Fibroblast of skin of abdomen (primary cell): ENCODE measurements around the gene PSD2.

Source experiments
- DNase-seq: peaks from one replicate; pipeline ENCODE4 v3.0.0-alpha.2; 2013

Gene PSD2

DNA sequence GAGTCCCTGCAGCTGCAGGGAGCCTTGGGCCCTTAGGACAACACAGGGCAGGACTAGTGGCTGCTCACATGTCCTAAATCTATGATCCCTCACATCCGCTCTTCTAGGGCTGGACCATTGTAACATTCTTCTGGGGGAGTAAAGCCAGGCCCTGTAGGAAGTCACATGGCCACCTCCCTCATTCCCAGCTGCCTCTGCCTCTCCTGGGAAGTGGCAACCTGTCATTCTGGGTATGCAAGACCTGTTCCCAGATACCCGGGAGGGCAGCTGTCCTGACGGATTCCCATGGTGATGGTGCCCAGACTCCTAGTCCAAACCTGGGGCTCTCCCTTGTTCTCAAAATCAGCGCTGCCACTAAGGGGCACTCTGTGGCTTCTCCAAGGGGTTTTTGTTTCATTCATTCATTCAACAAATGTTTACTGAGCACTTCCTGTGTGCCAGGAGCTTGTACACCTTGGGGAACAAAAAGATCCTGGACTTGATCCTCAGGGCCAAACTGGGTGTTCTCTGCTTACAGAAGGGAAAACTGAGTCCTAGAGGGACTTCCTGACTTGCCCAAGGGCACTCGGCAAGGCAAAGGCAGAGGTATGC lies 85.6 kb downstream of the PSD2 start:
- no peak for DNase-seq

DNA sequence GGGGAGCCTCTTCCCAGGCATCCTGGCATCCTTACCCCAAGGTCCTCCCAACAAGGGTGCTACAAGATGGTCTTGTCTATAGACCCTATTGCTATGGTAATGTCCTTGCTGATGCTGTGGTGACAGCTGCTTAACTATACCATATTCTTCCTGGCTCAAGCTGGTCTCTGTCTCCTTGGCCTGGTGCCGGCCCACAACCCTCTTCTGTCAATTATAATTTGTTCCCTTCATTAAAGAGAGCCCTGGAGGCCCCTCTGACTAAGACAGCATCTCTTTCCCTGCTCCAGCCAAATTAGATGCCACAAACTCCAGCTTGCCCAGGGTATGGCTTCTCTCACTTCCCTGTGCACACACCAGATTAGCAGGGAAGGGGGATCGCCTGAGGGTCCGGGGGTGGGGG lies 86.7 kb downstream of the PSD2 start:
- no peak for DNase-seq

DNA sequence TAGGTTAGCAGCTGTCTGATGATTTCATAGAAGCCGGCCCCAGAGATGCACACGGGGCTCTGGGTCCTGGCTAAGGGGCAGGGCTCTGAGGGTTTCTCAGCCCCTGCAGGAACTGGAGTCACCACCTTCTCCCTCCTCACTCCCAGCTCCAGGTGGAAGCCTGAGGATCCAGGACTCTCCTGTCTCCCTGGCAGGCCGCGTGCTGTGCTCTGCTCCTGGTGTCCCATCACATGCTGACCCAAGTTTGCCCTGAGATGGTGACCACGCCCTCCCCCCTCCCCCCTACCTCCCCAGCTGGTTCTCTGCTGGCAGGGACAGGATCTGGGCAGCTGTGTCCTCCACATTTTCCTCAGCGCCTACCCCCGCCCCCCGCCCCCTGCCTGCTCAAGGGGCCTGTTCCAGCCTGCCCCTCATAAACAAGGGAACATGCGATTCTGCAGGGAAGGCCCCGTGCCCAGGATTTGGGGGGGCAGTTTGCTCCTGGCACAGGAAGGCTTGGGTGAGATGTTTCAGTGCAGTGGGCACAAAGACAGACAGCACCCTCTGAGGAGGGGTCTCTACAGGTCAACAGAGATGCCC lies 87.4 kb downstream of the PSD2 start:
- no peak for DNase-seq

DNA sequence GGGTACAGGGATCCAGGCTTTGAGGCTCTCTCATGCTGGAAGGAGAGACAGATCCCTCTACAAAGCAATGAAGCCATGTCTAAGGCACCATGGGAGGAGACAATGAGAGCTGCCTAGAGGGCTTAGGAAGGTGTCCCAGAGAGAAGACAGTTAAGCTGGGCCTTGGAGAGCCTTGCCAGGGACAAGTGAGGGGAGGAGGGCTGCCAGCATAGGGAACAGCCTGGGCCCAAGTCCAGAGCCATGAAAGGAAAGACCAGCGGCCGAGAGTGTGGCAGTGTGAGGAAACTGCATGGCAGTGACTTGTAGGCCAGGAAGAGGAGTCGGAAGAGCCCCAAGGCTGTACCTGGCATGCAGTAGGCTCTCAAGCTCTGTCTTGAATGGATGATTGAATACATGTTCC lies 88.5 kb downstream of the PSD2 start:
- DNase-seq: no peak

DNA sequence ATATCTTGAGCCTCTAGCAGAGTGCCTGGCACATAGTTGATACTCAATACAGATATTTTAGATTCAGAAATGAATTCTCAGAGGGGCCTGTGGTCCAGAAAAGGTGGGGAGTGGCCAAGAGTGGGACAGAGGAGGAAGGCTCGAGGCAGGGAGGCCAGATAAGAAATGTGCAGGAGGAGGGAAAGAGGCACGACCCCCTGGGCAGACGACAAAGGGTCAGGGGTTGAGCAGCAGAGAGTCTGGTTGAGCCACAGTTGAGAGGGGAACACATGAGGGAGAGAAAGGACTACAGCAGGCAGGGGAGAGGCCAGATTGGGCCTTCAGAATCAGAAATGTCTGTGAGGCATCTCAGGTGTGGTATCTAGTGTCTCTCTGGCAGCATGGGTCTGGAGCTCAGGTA lies 89.1 kb downstream of the PSD2 start:
- DNase-seq: no peak

GRCh38 chr5:139885172-139885856 lies 89.7 kb downstream of the PSD2 start:
- no peak for DNase-seq

DNA sequence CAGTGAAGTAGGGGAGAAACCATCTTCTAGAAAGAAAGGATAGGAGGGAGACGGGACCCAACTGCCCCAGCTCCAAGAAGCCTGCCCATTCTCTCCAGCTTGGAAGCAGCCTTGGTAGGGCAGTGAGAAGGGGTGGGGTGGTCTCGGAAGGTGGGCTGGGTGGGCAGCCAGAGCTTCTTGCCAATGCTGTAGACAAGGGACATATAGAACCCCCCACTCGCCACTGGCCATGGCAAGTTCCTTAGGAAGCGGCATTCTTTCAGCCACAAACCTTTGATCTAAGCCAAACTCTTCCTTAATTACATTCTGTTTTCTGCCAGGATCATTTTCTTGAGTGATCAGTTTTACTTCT lies 90.2 kb downstream of the PSD2 start:
- no peak for DNase-seq

DNA sequence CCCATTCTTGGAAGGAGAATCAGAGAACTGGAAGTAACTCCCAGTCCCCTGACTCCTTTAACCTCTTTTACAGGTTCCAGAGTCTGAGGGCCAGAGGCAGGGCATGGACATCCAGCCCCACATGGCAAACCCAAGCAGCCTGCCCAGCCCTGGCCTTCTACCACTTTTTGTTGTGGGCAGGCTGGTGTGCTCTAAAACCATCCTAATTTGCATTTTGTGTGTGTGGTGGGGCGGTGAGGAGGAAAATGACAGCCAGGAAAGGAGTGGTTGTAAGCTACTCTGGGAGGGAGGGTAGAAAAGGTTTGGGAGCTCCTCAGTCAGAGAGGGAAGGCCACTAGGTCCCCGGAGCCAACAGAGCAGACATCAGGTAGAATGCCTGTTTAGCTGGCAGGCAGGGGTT lies 90.6 kb downstream of the PSD2 start:
- no peak for DNase-seq

GRCh38 chr5:139888370-139888769 lies 92.8 kb downstream of the PSD2 start:
- no peak for DNase-seq

DNA sequence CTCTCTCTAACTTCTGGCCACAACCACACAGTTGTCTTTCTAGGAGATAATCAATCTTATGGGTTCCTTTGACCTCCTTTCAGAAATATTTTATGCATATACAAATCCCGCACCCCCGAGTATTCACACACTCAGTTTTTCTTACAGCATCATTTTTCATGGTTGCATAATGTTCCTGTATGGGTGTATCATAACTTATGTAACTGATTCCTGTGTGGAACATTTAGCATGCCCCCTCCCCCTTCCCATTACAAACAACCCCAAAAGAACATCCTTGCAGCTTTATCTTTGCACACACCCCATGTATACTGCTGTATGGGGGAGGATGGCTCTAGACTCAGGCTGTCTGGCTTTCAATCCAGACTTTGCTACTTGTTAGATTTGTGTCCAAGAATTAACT lies 93.8 kb downstream of the PSD2 start:
- no peak for DNase-seq

GRCh38 chr5:139893873-139894272 lies 98.3 kb downstream of the PSD2 start:
- no peak for DNase-seq
